K562 (cell line): ENCODE results near the gene BRD7. TPM values are rescaled to one million over a fixed set of nuclear protein-coding genes. Genes with fewer than 3 reads are reported as not detected.

Experiments used
- ATAC-seq: fragments of 200-7000 bp; cut with Tn5 transposase; 3 replicates; pipeline ENCODE4 v1.9.1; 2020; ENCODE audit warnings: moderate library complexity
- BruUV-seq: library from RNA; stranded (reverse); fragments of 400-500 nt; replicated peaks from 2 replicates; lab custom pipeline; 2021; lab: Mats Ljungman, UMichigan
- CTCF ChIA-PET: fragments of 300-600 bp; formaldehyde crosslinking; extraction: SDS; loops from one replicate; lab custom pipeline; 2021; ENCODE audit warnings: low intra/inter-chr PET ratio; lab: Yijun Ruan, JAX
- POLR2A ChIA-PET: fragments of 300-600, 350-650 bp; sonication (Branson Sonifier 250); formaldehyde crosslinking; extraction: SDS; loops from one replicate; lab custom pipeline; 2021; ENCODE audit warnings: antibody characterized with exemption, inconsistent platforms; lab: Yijun Ruan, JAX
- DNase-seq, 4 experiments: peaks; one replicate each; pipeline versions ENCODE4 v3.0.0 to v3.0.0-alpha.2; 2011 to 2018; ENCODE audit warnings: low spot score in 3 of 4, mixed read lengths in 3 of 4; ENCODE audit errors: extremely low read depth in 1 of 4
- FAIRE-seq: peaks from 2 replicates; lab custom pipeline; 2011; peaks lifted over from hg19 to GRCh38; lab: Jason Lieb, UNC
- H2AFZ ChIP-seq: 2 replicates; pipeline ENCODE4 v1.6.0; 2011; ENCODE audit warnings: low read depth, low read length, control low read depth, inconsistent platforms
- H3K27ac ChIP-seq: fragments of 200-600 bp; 3 replicates; pipeline ENCODE4 v1.8.0; 2011; ENCODE audit warnings: low read depth, mild to moderate bottlenecking, control low read depth, inconsistent platforms, low read length, moderate library complexity, mixed read lengths; ENCODE audit errors: extremely low read depth
- H3K27me3 ChIP-seq, 2 experiments: fragments of 300-600 bp in 1 of 2; 2 replicates in 1 of 2; 3 replicates in 1 of 2; pipeline versions ENCODE4 v1.6.0 to v1.8.0; 2011; ENCODE audit warnings: inconsistent platforms in 2 of 2, low read length in 2 of 2, mild to moderate bottlenecking in 1 of 2, mixed read lengths in 1 of 2, moderate library complexity in 1 of 2; ENCODE audit not compliant: control insufficient read depth in 2 of 2, insufficient read depth in 2 of 2
- H3K36me3 ChIP-seq: fragments of 300-600 bp; 3 replicates; pipeline ENCODE4 v1.8.0; 2011; ENCODE audit warnings: mild to moderate bottlenecking, low read length, inconsistent platforms; ENCODE audit not compliant: control insufficient read depth, insufficient read depth
- H3K4me1 ChIP-seq, 2 experiments: fragments of 200-600 bp in 1 of 2; replicated peaks in 1 of 2; 2 replicates in 1 of 2; 3 replicates in 1 of 2; pipeline versions ENCODE4 v1.5.1 to v1.8.0; 2011; ENCODE audit warnings: inconsistent platforms in 2 of 2, low read length in 2 of 2, mild to moderate bottlenecking in 1 of 2, mixed read lengths in 1 of 2, moderate library complexity in 1 of 2; ENCODE audit not compliant: control insufficient read depth in 2 of 2, insufficient read depth in 2 of 2
- H3K4me2 ChIP-seq: 2 replicates; pipeline ENCODE4 v1.6.1; 2011; ENCODE audit warnings: low read length, control low read depth, inconsistent platforms, mixed read lengths; ENCODE audit not compliant: insufficient read depth
- H3K4me3 ChIP-seq: fragments of 200-600 bp; sonication (generic), shearing (Covaris generic); 2 replicates; pipeline ENCODE4 v1.5.1; 2016; ENCODE audit warnings: control low read depth, inconsistent platforms
- H3K79me2 ChIP-seq: fragments of 200-600 bp; 3 replicates; pipeline ENCODE4 v1.8.0; 2011; ENCODE audit warnings: low read length, inconsistent platforms; ENCODE audit not compliant: control insufficient read depth, insufficient read depth
- H3K9ac ChIP-seq, 2 experiments: 2 replicates each; pipeline versions ENCODE4 v1.6.0 to v1.6.1; 2011; ENCODE audit warnings: low read depth in 2 of 2, low read length in 2 of 2, control low read depth in 1 of 2, inconsistent platforms in 1 of 2, mild to moderate bottlenecking in 1 of 2, mixed read lengths in 1 of 2; ENCODE audit not compliant: insufficient read depth in 1 of 2
- H3K9me1 ChIP-seq: one replicate; pipeline ENCODE4 v1.6.0; 2011; ENCODE audit warnings: inconsistent platforms, mild to moderate bottlenecking, low read length, moderate library complexity; ENCODE audit not compliant: control insufficient read depth, insufficient read depth
- H3K9me3 ChIP-seq: replicated peaks from 2 replicates; pipeline ENCODE4 v1.5.1; 2011; ENCODE audit warnings: low read depth, low read length, inconsistent platforms; ENCODE audit not compliant: control insufficient read depth, insufficient read depth
- H4K20me1 ChIP-seq: replicated peaks from 2 replicates; pipeline ENCODE4 v1.6.1; 2011; ENCODE audit warnings: low read length, inconsistent platforms, mixed read lengths; ENCODE audit not compliant: control insufficient read depth, insufficient read depth
- CREM ChIP-seq: IDR thresholded peaks from 2 replicates; pipeline ENCODE4 v1.6.1; 2014; ENCODE audit warnings: antibody characterized with exemption, low read depth
- CSDE1 ChIP-seq, 2 experiments: fragments of 450-650 bp; IDR thresholded peaks; 2 replicates each; pipeline ENCODE4 v1.6.1; 2016; ENCODE audit warnings: mild to moderate bottlenecking in 1 of 2
- CXXC5 ChIP-seq: fragments of 250-450 bp; sonication (Bioruptor Pico); IDR thresholded peaks from 2 replicates; pipeline ENCODE4 v1.8.0; 2022; ENCODE audit warnings: inconsistent platforms, mild to moderate bottlenecking, moderate library complexity
- EHMT2 ChIP-seq: fragments of 450-650 bp; IDR thresholded peaks from 2 replicates; pipeline ENCODE4 v1.6.1; 2018; ENCODE audit warnings: antibody characterized with exemption
- ERF ChIP-seq: fragments of 450-650 bp; formaldehyde crosslinking; IDR thresholded peaks from 2 replicates; pipeline ENCODE4 v1.4.0; 2020; ENCODE audit warnings: mild to moderate bottlenecking, mixed read lengths
- HNRNPH1 ChIP-seq: fragments of 200-400 bp; formaldehyde crosslinking; optimal IDR thresholded peaks from 2 replicates; pipeline ENCODE3; 2017; ENCODE audit warnings: low read depth, mild to moderate bottlenecking, low read length, moderate library complexity
- MIER1 ChIP-seq: fragments of 450-650 bp; IDR thresholded peaks from 2 replicates; pipeline ENCODE4 v1.6.1; 2016; ENCODE audit warnings: antibody characterized with exemption, mild to moderate bottlenecking, low read depth
- RBFOX2 ChIP-seq: fragments of 200-400 bp; formaldehyde crosslinking; IDR thresholded peaks from 2 replicates; pipeline ENCODE4 v1.6.1; 2017; ENCODE audit warnings: low read depth, mild to moderate bottlenecking, low read length, moderate library complexity
- ZKSCAN3 ChIP-seq: fragments of 250-450 bp; sonication (Bioruptor Pico); IDR thresholded peaks from 2 replicates; pipeline ENCODE4 v1.4.0; 2020
- ZNF224 ChIP-seq: sonication (generic); formaldehyde crosslinking; IDR thresholded peaks from 2 replicates; pipeline ENCODE4 v1.8.0; 2022; ENCODE audit warnings: mild to moderate bottlenecking, missing genetic modification reagents
- ZNF586 ChIP-seq: fragments of 450-650 bp; formaldehyde crosslinking; conservative IDR thresholded peaks from 2 replicates; pipeline ENCODE4 v1.4.0; 2020; ENCODE audit warnings: mild to moderate bottlenecking, moderate library complexity
- WGBS: fragments of 100-300 bp; shearing (Covaris generic); methylation state at CpG from one replicate; pipeline ENCODE4 v1.1.6; 2016; ENCODE audit warnings: low coverage, mixed read lengths; ENCODE audit not compliant: insufficient coverage; ENCODE audit errors: missing lambda C conversion rate; 5-methylcytosine and 5-hydroxymethylcytosine counted together
- in situ Hi-C: fragments of 300-500 bp; cut with MboI; formaldehyde crosslinking; loops from 4 replicates; pipeline ENCODE4 v1.15.0; 2018; ENCODE audit warnings: inconsistent platforms, mixed read lengths
- intact Hi-C: fragments of 100-400 bp; cut with micrococcal nuclease; formaldehyde crosslinking; loops from 2 replicates; pipeline ENCODE4 v1.14.2; 2022
- polyA plus RNA-seq, 8 experiments: library from polyadenylated mRNA; depleted of rRNA in 4 of 8; stranded (reverse) in 5 of 8; unstranded in 3 of 8; fragments of >200 nt; fragmentation: Nextera tagmentation in 2 of 8; fragmentation: Illumina TruSeq in 1 of 8; extraction: Ambion mirVana in 2 of 8; extraction: Trizol in 1 of 8; gene quantifications; 2 replicates each; pipeline versions ENCODE4 v1.2.1 to v1.2.3, GENCODE V29; 2011 to 2014; ENCODE audit warnings: inconsistent platforms in 1 of 8, missing spikeins in 1 of 8
- total RNA-seq, 7 experiments: library from RNA; depleted of rRNA in 6 of 7; stranded (reverse); fragments of >200 nt in 6 of 7; fragmentation: Illumina TruSeq in 2 of 7; extraction: Trizol in 2 of 7; gene quantifications; 2 replicates each; pipeline versions ENCODE4 v1.2.1 to v1.2.3, GENCODE V29; 2011 to 2021; ENCODE audit warnings: low replicate concordance in 1 of 7
- TF ChIP-seq, protein P1 (sequence below): fragments of 250-450 bp; sonication (Bioruptor Pico); IDR thresholded peaks from 2 replicates; pipeline ENCODE4 v1.4.0; 2020; ENCODE audit warnings: mild to moderate bottlenecking
- TF ChIP-seq, protein P2 (sequence below): fragments of 450-650 bp; IDR thresholded peaks from 2 replicates; pipeline ENCODE4 v1.6.1; 2016
- TF ChIP-seq, protein P3 (sequence below): sonication (generic); formaldehyde crosslinking; IDR thresholded peaks from 2 replicates; pipeline ENCODE4 v1.8.0; 2022; ENCODE audit warnings: mild to moderate bottlenecking, missing genetic modification reagents, borderline replicate concordance
- TF ChIP-seq, protein P4 (sequence below): fragments of 250-450 bp; sonication (Bioruptor Pico); IDR thresholded peaks from 2 replicates; pipeline ENCODE4 v1.4.0; 2020; ENCODE audit warnings: mild to moderate bottlenecking, moderate library complexity
- TF ChIP-seq, protein P5 (sequence below): sonication (generic); formaldehyde crosslinking; IDR thresholded peaks from 2 replicates; pipeline ENCODE4 v1.8.1; 2023; ENCODE audit warnings: mild to moderate bottlenecking, missing genetic modification reagents

BRD7 gene
- total and polyA plus RNA-seq, 9 of the 15 experiments (the other 6 are each of a cell fraction or from before 2014, with no cell fraction given), result 20.6 to 101 (median 68.7) TPM

DNA sequence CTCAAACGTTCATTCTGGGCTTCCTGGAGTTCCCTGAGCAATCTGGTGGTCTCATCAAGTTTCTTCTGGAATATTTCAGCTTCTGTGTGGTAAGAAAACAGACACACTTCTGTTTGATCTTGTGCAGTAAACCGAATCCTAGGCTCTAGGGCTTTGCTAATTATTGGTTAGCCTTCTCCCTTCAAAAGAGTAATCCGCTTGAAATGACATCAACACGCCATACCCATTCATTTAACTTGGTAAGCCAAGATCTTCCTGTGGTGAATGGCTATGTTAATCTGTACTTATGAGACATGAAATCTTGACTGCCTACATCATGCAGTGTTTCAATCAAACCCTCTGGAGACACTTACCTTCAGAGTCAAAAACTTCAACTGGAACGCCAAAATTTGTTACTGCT lies 48.5 kb downstream of the BRD7 start:
- H3K27ac ChIP-seq, result no peak overlapping the region
- DNase-seq (no peak), ATAC-seq (no peak), FAIRE-seq (no peak)
- BruUV-seq, result no TSS peak
- in situ Hi-C loops (no loop called here), intact Hi-C loops (loop anchor here (5.0 kb wide), 1 partner anchor 73 kb away; no protein-coding TSS in a partner anchor)
- no peak overlapping the region for H3K4me3 ChIP-seq
- H3K9me1 ChIP-seq, result no peaks in the 10 kb centered on the region
- H3K9me3 ChIP-seq, result no peaks in the 10 kb centered on the region
- CTCF ChIA-PET, result no interaction called here
- H3K4me2 ChIP-seq, result no peak overlapping the region
- H3K27me3 ChIP-seq, result no peaks in the 10 kb centered on the region
- 75% methylated on average over 5 of the region's 5 CpGs for WGBS
- POLR2A ChIA-PET, result no interaction called here
- no peak overlapping the region for H3K9ac ChIP-seq
- no peak overlapping the region for H2AFZ ChIP-seq
- H3K79me2 ChIP-seq, result no peaks in the 10 kb centered on the region
- peaks cover 96% of the 10 kb centered on the region for H3K36me3 ChIP-seq
- peaks cover 0 to 15% of the 10 kb centered on the region in 2 experiments; a peak in 2 of 5 replicates for H3K4me1 ChIP-seq
- H4K20me1 ChIP-seq, result 0 out of 2 replicates have a peak, but pooled peaks cover 6% of the 10 kb centered on the region
- TF ChIP-seq MIER1 (no peak), HNRNPH1 (no peak), CREM (no peak), CSDE1 (IDR thresholded peaks at IDR 0.05) (no peak), CXXC5 (CRISPR knock-in tag) (no peak), RBFOX2 (no peak), ZNF224 (CRISPR knock-in tag) (no peak), ZKSCAN3 (no peak), EHMT2 (no peak), ZNF586 (CRISPR knock-in tag) (no peak), ERF (CRISPR knock-in tag) (no peak)
- TF ChIP-seq, protein P1, sequence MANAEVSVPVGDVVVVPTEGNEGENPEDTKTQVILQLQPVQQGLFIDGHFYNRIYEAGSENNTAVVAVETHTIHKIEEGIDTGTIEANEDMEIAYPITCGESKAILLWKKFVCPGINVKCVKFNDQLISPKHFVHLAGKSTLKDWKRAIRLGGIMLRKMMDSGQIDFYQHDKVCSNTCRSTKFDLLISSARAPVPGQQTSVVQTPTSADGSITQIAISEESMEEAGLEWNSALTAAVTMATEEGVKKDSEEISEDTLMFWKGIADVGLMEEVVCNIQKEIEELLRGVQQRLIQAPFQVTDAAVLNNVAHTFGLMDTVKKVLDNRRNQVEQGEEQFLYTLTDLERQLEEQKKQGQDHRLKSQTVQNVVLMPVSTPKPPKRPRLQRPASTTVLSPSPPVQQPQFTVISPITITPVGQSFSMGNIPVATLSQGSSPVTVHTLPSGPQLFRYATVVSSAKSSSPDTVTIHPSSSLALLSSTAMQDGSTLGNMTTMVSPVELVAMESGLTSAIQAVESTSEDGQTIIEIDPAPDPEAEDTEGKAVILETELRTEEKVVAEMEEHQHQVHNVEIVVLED (CRISPR knock-in tag), result no peak
- TF ChIP-seq, protein P2, sequence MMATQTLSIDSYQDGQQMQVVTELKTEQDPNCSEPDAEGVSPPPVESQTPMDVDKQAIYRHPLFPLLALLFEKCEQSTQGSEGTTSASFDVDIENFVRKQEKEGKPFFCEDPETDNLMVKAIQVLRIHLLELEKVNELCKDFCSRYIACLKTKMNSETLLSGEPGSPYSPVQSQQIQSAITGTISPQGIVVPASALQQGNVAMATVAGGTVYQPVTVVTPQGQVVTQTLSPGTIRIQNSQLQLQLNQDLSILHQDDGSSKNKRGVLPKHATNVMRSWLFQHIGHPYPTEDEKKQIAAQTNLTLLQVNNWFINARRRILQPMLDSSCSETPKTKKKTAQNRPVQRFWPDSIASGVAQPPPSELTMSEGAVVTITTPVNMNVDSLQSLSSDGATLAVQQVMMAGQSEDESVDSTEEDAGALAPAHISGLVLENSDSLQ, result no peak
- TF ChIP-seq, protein P3, sequence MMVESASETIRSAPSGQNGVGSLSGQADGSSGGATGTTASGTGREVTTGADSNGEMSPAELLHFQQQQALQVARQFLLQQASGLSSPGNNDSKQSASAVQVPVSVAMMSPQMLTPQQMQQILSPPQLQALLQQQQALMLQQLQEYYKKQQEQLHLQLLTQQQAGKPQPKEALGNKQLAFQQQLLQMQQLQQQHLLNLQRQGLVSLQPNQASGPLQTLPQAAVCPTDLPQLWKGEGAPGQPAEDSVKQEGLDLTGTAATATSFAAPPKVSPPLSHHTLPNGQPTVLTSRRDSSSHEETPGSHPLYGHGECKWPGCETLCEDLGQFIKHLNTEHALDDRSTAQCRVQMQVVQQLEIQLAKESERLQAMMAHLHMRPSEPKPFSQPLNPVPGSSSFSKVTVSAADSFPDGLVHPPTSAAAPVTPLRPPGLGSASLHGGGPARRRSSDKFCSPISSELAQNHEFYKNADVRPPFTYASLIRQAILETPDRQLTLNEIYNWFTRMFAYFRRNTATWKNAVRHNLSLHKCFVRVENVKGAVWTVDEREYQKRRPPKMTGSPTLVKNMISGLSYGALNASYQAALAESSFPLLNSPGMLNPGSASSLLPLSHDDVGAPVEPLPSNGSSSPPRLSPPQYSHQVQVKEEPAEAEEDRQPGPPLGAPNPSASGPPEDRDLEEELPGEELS (CRISPR knock-in tag), result no peak
- TF ChIP-seq, protein P4, sequence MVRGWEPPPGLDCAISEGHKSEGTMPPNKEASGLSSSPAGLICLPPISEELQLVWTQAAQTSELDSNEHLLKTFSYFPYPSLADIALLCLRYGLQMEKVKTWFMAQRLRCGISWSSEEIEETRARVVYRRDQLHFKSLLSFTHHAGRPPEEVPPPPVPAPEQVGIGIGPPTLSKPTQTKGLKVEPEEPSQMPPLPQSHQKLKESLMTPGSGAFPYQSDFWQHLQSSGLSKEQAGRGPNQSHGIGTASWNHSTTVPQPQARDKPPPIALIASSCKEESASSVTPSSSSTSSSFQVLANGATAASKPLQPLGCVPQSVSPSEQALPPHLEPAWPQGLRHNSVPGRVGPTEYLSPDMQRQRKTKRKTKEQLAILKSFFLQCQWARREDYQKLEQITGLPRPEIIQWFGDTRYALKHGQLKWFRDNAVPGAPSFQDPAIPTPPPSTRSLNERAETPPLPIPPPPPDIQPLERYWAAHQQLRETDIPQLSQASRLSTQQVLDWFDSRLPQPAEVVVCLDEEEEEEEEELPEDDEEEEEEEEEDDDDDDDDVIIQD, result no peak
- TF ChIP-seq, protein P5, sequence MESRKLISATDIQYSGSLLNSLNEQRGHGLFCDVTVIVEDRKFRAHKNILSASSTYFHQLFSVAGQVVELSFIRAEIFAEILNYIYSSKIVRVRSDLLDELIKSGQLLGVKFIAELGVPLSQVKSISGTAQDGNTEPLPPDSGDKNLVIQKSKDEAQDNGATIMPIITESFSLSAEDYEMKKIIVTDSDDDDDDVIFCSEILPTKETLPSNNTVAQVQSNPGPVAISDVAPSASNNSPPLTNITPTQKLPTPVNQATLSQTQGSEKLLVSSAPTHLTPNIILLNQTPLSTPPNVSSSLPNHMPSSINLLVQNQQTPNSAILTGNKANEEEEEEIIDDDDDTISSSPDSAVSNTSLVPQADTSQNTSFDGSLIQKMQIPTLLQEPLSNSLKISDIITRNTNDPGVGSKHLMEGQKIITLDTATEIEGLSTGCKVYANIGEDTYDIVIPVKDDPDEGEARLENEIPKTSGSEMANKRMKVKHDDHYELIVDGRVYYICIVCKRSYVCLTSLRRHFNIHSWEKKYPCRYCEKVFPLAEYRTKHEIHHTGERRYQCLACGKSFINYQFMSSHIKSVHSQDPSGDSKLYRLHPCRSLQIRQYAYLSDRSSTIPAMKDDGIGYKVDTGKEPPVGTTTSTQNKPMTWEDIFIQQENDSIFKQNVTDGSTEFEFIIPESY, result no peak
